KMS-11 (cell line): ENCODE data around the gene RAB7A.

ENCODE experiments used
- H2AFZ ChIP-seq: fragments of 200-600 bp; sonication (generic); 2 replicates; pipeline ENCODE4 v1.6.1; 2016; ENCODE audit warnings: antibody characterized with exemption, mixed run types, low read depth
- H3K27ac ChIP-seq: fragments of 200-600 bp; sonication (generic); 2 replicates; pipeline ENCODE4 v1.6.1; 2016; ENCODE audit warnings: mild to moderate bottlenecking, mixed run types
- H3K27me3 ChIP-seq: fragments of 200-600 bp; sonication (generic); 2 replicates; pipeline ENCODE4 v1.6.1; 2017; ENCODE audit warnings: mild to moderate bottlenecking, low read depth, mixed run types, moderate library complexity; ENCODE audit not compliant: insufficient read depth
- H3K36me3 ChIP-seq: fragments of 200-600 bp; sonication (generic); 2 replicates; pipeline ENCODE4 v1.6.1; 2017; ENCODE audit warnings: mild to moderate bottlenecking, mixed run types; ENCODE audit not compliant: insufficient read depth
- H3K4me1 ChIP-seq: fragments of 200-600 bp; sonication (generic); 2 replicates; pipeline ENCODE4 v1.6.1; 2016; ENCODE audit warnings: mild to moderate bottlenecking, low read depth, mixed run types; ENCODE audit not compliant: poor library complexity, severe bottlenecking
- H3K4me2 ChIP-seq: fragments of 200-600 bp; sonication (generic); 2 replicates; pipeline ENCODE4 v1.7.0; 2016; ENCODE audit warnings: mild to moderate bottlenecking, mixed run types
- H3K4me3 ChIP-seq: fragments of 200-600 bp; sonication (generic); IDR thresholded peaks from 2 replicates; pipeline ENCODE4 v1.6.1; 2017; ENCODE audit warnings: low read depth, low read length, mixed read lengths; ENCODE audit not compliant: insufficient read depth
- H3K79me2 ChIP-seq: fragments of 200-600 bp; sonication (generic); 2 replicates; pipeline ENCODE4 v1.6.1; 2016; ENCODE audit warnings: low read depth, mixed run types; ENCODE audit not compliant: insufficient read depth
- H3K9ac ChIP-seq: fragments of 200-600 bp; sonication (generic); 2 replicates; pipeline ENCODE4 v1.6.1; 2016; ENCODE audit warnings: mild to moderate bottlenecking, mixed run types
- H4K20me1 ChIP-seq: fragments of 200-600 bp; sonication (generic); 2 replicates; pipeline ENCODE4 v1.6.1; 2016; ENCODE audit warnings: mild to moderate bottlenecking, mixed run types; ENCODE audit not compliant: insufficient read depth
- CTCF ChIP-seq: fragments of 200-600 bp; sonication (generic); conservative IDR thresholded peaks from 2 replicates; pipeline ENCODE4 v1.6.1; 2017; ENCODE audit warnings: low read depth, mild to moderate bottlenecking, antibody characterized with exemption, low read length, moderate library complexity, mixed read lengths

Gene RAB7A

GRCh38 chr3:128702391-128702790, 23.6 kb upstream of the RAB7A start:
- no peak for TF ChIP-seq CTCF

DNA sequence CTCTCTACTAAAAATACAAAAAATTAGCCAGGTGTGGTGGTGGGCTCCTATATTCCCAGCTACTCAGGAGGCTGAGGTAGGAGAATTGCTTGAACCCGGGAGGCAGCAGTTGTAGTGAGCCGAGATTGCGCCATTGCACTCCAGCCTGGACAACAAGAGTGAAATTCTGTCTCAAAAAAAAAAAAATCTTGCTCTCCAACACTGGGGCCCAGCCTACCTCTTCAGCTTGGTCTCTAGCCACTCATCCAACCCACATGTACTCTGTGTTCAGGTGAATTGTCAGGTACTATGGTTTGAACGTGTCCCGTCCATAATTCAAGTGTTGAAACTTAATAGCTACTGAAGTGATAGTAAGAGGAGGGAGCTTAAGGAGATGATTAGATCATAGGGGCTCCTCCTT, 22.4 kb upstream of the RAB7A start:
- Histone ChIP-seq H3K36me3 (no peaks in the 10 kb centered on the region), H2AFZ (no peak overlapping the region), H3K4me3 (no peak overlapping the region), H4K20me1 (no peaks in the 10 kb centered on the region), H3K4me1 (no peaks in the 10 kb centered on the region), H3K9ac (no peak overlapping the region), H3K27me3 (no peaks in the 10 kb centered on the region), H3K79me2 (no peaks in the 10 kb centered on the region), H3K4me2 (no peak overlapping the region), H3K27ac (no peak overlapping the region)
- TF ChIP-seq CTCF = no peak

More at GRCh38 chr3:128702391-128702790, 23.6 kb upstream of the RAB7A start:
- Histone ChIP-seq H3K9ac (no peak overlapping the region), H3K36me3 (no peaks in the 10 kb centered on the region), H3K27ac (no peak overlapping the region), H3K27me3 (no peaks in the 10 kb centered on the region), H3K4me2 (no peak overlapping the region), H3K4me3 (no peak overlapping the region), H3K79me2 (no peaks in the 10 kb centered on the region), H4K20me1 (no peaks in the 10 kb centered on the region), H2AFZ (no peak overlapping the region), H3K4me1 (no peaks in the 10 kb centered on the region)

DNA sequence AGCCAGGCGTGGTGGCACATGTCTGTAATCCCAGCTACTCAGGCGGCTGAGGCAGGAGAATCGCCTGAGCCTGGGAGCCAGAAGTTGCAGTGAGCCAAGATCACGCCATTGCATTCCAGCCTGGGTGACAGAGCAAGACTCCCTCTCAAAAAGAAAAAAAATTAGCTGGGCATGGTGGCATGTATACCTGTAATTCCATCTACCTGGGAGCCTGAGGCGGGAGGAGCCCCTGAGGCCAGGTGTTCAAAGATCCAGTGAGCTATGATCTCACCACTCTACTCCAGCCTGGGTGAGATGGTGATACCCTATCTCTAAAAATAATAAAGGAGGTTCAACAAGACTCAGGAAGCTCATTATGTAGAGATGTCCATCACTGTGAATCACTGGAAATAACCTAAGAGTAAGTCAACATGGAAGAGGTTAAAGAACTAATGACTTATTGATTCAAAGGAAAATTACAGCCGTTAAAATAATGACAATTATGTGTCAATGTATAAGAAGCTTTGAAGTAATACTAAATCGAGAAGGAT, 19.8 kb upstream of the RAB7A start:
- Histone ChIP-seq H3K4me3 (no peak overlapping the region), H2AFZ (no peak overlapping the region), H3K4me1 (no peaks in the 10 kb centered on the region), H3K27ac (no peak overlapping the region), H3K27me3 (no peaks in the 10 kb centered on the region), H3K4me2 (no peak overlapping the region), H3K36me3 (no peaks in the 10 kb centered on the region), H3K9ac (no peak overlapping the region), H4K20me1 (no peaks in the 10 kb centered on the region), H3K79me2 (no peaks in the 10 kb centered on the region)
- no peak for TF ChIP-seq CTCF

DNA sequence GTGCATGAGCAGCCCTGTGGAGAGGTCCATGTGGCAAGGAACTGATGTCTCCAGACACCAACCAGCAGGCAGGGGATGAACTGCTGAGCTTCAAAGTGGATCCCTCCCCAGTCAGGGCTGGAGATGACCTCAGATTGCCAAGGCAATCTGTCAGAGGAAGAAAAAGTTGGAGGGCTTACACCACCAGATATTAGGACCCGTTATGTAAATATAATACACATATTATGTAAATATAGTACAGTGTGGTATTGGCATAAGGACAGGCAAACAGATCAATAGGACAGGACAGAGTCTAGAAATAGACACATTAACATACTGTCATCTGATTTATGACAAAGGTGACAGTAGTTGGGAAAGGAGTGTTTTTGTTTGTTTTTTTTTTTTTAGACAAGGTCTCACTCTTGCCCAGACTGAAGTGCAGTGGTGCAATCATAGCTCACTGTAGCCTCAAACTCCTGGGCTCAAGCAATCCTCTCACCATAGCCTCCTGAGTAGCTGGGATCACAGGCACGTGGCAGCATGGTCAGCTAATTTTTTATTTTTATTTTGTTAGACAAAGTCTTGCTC, 18.0 kb upstream of the RAB7A start:
- H3K4me1 ChIP-seq = no peaks in the 10 kb centered on the region
- TF ChIP-seq CTCF = no peak
- no peaks in the 10 kb centered on the region for H3K27me3 ChIP-seq
- no peaks in the 10 kb centered on the region for H3K36me3 ChIP-seq
- no peaks in the 10 kb centered on the region for H4K20me1 ChIP-seq
- H3K27ac ChIP-seq = no peak overlapping the region
- H2AFZ ChIP-seq = no peak overlapping the region
- no peak overlapping the region for H3K9ac ChIP-seq
- no peak overlapping the region for H3K4me3 ChIP-seq
- no peak overlapping the region for H3K4me2 ChIP-seq
- no peaks in the 10 kb centered on the region for H3K79me2 ChIP-seq
